GM18517 (cell line): ENCODE measurements around the gene WBP1L.
"Not testable (repeated sequence)": the region's sequence is repeated elsewhere in the genome, so short reads cannot be mapped to it uniquely, and the experiment has no call there.

ENCODE experiments used
- ATAC-seq: cut with Tn5 transposase; IDR thresholded peaks from one replicate; pipeline ENCODE4 v1.9.1; 2021; ENCODE audit warnings: mild to moderate bottlenecking, moderate library complexity; ENCODE audit not compliant: unreplicated experiment

WBP1L gene

DNA sequence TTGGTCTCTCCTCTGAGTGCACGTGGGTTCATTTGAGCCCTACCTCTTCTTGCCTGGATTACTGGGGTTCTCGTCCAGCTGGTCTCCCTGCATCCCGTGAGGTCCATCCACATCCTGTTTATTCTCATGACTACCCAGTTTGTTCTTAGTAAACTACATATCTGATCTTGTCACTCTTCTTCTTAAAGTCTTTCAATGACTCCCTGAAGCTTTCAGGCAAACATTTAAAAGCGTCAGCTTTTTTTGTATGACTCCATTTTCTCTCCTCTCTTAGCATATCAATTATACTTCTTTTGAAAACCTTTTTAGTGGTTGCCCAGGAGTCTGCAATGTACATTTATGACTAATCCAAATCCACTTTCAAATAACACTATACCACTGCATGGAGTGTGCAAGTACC is 21.8 kb upstream of the WBP1L start:
- ATAC-seq = no peak

GRCh38 chr10:102723989-102724388 is 19.8 kb upstream of the WBP1L start:
- no peak for ATAC-seq

GRCh38 chr10:102726274-102726673 is 17.5 kb upstream of the WBP1L start:
- ATAC-seq = no peak

DNA sequence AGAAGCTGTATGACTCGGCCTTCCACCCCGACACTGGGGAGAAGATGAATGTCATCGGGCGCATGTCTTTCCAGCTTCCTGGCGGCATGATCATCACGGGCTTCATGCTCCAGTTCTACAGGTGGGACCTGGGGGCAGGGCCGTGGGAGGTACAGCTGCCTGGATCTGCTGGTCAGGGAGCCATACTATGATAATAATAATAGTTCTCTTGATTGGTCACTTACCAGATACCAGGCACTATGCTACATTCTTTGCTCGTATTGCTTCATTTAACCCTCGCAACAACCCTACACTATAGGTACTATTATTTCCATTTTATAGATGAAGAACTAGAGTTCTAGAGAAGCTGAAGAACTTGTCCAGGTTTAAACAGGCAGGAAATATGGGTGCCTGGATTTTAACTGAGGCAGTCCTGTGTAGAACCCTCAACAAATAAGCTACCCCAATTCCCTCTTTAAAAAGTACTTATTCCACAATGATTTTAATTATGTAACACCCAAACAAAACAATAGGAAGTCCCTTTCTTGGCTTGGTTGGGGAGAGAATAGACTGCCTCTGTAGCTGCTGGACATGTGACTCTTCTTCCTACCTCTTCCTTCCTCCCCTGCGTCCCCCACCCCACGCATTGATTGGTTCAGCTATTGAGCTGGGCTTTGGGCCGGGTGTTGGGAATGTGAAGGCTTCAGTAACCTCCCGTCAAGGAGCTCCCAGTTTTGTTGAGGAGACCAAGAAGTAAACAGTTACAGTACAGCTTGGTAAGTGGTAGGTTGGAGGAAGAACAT is 16.5 kb upstream of the WBP1L start:
- ATAC-seq = no peak

GRCh38 chr10:102729029-102730026 is 14.4 kb upstream of the WBP1L start:
- ATAC-seq = no peak

- ATAC-seq = no peak
These were observed 12.4 kb upstream of the WBP1L start for GRCh38 chr10:102731222-102731800.

GRCh38 chr10:102732661-102733060 is 11.1 kb upstream of the WBP1L start:
- no peak for ATAC-seq

DNA sequence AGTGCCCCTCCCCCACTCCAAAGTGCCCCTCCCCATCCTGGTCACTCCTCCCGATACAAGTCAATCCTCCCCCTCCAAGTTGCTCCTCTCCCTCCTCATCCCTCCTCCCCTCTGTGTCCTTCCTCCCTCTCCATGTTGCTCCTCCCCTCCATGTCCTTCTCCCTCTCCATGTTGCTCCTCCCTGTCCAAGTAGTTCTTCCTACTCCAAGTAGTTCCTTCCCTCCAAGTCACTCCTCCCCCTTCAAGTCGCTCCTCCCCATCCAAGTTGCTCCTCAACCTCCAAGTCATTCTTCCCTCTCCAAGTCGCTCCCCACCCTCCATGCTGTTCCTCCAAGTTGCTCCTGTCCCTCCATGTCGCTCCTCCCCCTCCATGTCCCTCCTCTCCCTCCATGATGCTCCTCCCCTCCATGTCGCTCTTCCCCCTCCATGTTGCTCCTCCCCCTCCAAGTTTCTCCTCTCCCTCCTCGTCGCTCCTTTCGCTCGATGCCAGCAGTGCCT is 8.6 kb upstream of the WBP1L start:
- no peak for ATAC-seq

- ATAC-seq = no peak
These were observed 5.0 kb upstream of the WBP1L start for GRCh38 chr10:102738692-102739121.

GRCh38 chr10:102740229-102740628 is 3.5 kb upstream of the WBP1L start:
- ATAC-seq = no peak

GRCh38 chr10:102741726-102742237 is 2.0 kb upstream of the WBP1L start:
- no peak for ATAC-seq

- ATAC-seq = not testable (repeated sequence)
These were observed 1.4 kb upstream of the WBP1L start for GRCh38 chr10:102742313-102742712.

DNA sequence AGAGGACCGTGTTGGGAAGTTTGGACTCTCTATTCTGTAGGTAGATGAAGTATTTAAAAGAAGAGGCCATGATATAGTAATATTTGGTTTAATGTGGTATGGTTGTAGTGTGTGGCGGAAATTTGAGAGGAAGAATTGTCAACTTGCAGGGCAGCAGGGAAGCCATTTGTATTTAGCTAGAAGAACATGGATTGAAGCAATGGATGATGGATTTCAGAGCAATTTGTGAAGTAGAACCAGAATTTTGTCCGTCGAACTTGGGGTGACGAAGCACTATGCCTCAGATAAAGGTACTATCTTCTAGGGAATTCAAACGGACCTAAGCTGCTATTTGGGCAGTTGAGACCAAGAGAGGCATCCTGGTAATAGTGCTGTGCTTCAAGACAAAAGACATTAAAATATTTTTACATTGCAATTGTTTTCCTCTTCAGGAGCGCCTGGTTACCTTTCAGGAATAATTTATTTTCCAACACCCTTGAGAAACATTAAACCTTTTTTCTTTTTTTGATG is 615 bp upstream of the WBP1L start:
- peak; percentile 4 for ATAC-seq

- no peak for ATAC-seq
These were observed 765 bp downstream of the WBP1L start for GRCh38 chr10:102744374-102745051.

DNA sequence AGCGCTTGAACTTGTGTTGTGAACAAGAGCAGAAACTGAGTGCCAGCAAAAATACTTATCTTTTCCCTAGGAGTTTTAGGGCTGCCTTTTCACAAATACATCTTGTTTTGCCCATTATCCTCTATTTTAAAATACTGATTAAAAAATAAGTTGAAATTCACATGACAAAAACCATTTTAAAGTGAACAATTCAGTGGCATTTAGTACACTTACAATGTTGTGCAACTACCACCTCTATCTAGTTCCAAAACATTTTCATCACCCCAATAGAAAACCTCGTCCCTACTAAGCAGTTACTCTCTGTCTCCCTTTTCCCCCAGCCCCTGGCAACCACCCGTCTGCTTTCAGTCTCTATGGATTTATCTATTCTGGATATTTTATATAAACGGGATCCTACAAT is 1.4 kb downstream of the WBP1L start:
- no peak for ATAC-seq

- ATAC-seq = no peak
These were observed 8.7 kb downstream of the WBP1L start for GRCh38 chr10:102752266-102752930.

- no peak for ATAC-seq
These were observed 9.4 kb downstream of the WBP1L start for GRCh38 chr10:102752934-102753664.

DNA sequence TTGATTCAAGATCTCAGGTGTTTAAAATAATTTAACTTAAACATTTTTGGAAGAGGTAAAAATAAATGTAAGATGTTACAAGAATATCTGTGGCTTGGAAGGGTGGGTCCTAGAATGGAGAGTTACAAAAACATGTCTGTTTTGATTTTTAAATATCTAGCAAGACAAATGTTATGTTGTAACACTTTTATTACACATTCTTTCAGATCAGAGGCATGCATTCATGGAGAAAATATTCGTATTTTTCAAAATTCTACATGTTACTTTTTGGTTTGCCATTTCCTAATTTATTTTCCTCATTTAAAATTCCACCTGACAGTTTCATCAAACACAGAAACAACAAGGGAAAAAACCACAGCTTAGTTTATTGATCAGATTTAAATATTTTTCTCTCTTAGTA is 10.0 kb downstream of the WBP1L start:
- no peak for ATAC-seq

DNA sequence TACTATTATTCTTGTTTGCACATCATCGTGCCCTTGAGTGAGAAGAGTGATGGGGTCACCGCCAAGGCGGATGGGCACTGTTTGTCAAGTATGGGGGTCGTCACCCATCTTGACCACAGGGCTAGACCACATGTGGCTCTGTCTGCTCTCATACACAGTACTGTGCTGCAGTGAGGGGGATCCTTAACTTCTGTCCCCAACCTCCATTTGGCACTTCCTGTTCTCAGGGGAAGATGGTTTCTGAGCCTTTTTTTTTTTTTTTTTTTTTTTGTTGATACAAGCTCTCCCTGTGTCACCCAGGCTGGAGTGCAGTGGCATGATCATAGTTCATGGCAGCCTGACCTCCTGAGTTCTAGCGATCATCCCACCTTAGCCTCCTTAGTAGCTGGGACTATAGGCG is 13.6 kb downstream of the WBP1L start:
- ATAC-seq = no peak
